K562 (cell line): Measurements from ENCODE around the gene BNC1. TPM values are rescaled to one million over a fixed set of nuclear protein-coding genes. Genes with fewer than 3 reads are reported as not detected.

Experiments used
- ATAC-seq: fragments of 200-7000 bp; cut with Tn5 transposase; 3 replicates; pipeline ENCODE4 v1.9.1; 2020; ENCODE audit warnings: moderate library complexity
- BruUV-seq: library from RNA; stranded (reverse); fragments of 400-500 nt; replicated peaks from 2 replicates; lab custom pipeline; 2021; lab: Mats Ljungman, UMichigan
- CTCF ChIA-PET: fragments of 300-600 bp; formaldehyde crosslinking; extraction: SDS; loops from one replicate; lab custom pipeline; 2021; ENCODE audit warnings: low intra/inter-chr PET ratio; lab: Yijun Ruan, JAX
- POLR2A ChIA-PET: fragments of 300-600, 350-650 bp; sonication (Branson Sonifier 250); formaldehyde crosslinking; extraction: SDS; loops from one replicate; lab custom pipeline; 2021; ENCODE audit warnings: antibody characterized with exemption, inconsistent platforms; lab: Yijun Ruan, JAX
- DNase-seq, 4 experiments: peaks; one replicate each; pipeline versions ENCODE4 v3.0.0 to v3.0.0-alpha.2; 2011 to 2018; ENCODE audit warnings: low spot score in 3 of 4, mixed read lengths in 3 of 4; ENCODE audit errors: extremely low read depth in 1 of 4
- FAIRE-seq: peaks from 2 replicates; lab custom pipeline; 2011; peaks lifted over from hg19 to GRCh38; lab: Jason Lieb, UNC
- H2AFZ ChIP-seq: 2 replicates; pipeline ENCODE4 v1.6.0; 2011; ENCODE audit warnings: low read depth, low read length, control low read depth, inconsistent platforms
- H3K27ac ChIP-seq: fragments of 200-600 bp; 3 replicates; pipeline ENCODE4 v1.8.0; 2011; ENCODE audit warnings: low read depth, mild to moderate bottlenecking, control low read depth, inconsistent platforms, low read length, moderate library complexity, mixed read lengths; ENCODE audit errors: extremely low read depth
- H3K27me3 ChIP-seq, 2 experiments: fragments of 300-600 bp in 1 of 2; 2 replicates in 1 of 2; 3 replicates in 1 of 2; pipeline versions ENCODE4 v1.6.0 to v1.8.0; 2011; ENCODE audit warnings: inconsistent platforms in 2 of 2, low read length in 2 of 2, mild to moderate bottlenecking in 1 of 2, mixed read lengths in 1 of 2, moderate library complexity in 1 of 2; ENCODE audit not compliant: control insufficient read depth in 2 of 2, insufficient read depth in 2 of 2
- H3K36me3 ChIP-seq: fragments of 300-600 bp; 3 replicates; pipeline ENCODE4 v1.8.0; 2011; ENCODE audit warnings: mild to moderate bottlenecking, low read length, inconsistent platforms; ENCODE audit not compliant: control insufficient read depth, insufficient read depth
- H3K4me1 ChIP-seq, 2 experiments: fragments of 200-600 bp in 1 of 2; replicated peaks in 1 of 2; 2 replicates in 1 of 2; 3 replicates in 1 of 2; pipeline versions ENCODE4 v1.5.1 to v1.8.0; 2011; ENCODE audit warnings: inconsistent platforms in 2 of 2, low read length in 2 of 2, mild to moderate bottlenecking in 1 of 2, mixed read lengths in 1 of 2, moderate library complexity in 1 of 2; ENCODE audit not compliant: control insufficient read depth in 2 of 2, insufficient read depth in 2 of 2
- H3K4me2 ChIP-seq: 2 replicates; pipeline ENCODE4 v1.6.1; 2011; ENCODE audit warnings: low read length, control low read depth, inconsistent platforms, mixed read lengths; ENCODE audit not compliant: insufficient read depth
- H3K4me3 ChIP-seq: fragments of 200-600 bp; sonication (generic), shearing (Covaris generic); 2 replicates; pipeline ENCODE4 v1.5.1; 2016; ENCODE audit warnings: control low read depth, inconsistent platforms
- H3K79me2 ChIP-seq: fragments of 200-600 bp; 3 replicates; pipeline ENCODE4 v1.8.0; 2011; ENCODE audit warnings: low read length, inconsistent platforms; ENCODE audit not compliant: control insufficient read depth, insufficient read depth
- H3K9ac ChIP-seq, 2 experiments: 2 replicates each; pipeline versions ENCODE4 v1.6.0 to v1.6.1; 2011; ENCODE audit warnings: low read depth in 2 of 2, low read length in 2 of 2, control low read depth in 1 of 2, inconsistent platforms in 1 of 2, mild to moderate bottlenecking in 1 of 2, mixed read lengths in 1 of 2; ENCODE audit not compliant: insufficient read depth in 1 of 2
- H3K9me1 ChIP-seq: one replicate; pipeline ENCODE4 v1.6.0; 2011; ENCODE audit warnings: inconsistent platforms, mild to moderate bottlenecking, low read length, moderate library complexity; ENCODE audit not compliant: control insufficient read depth, insufficient read depth
- H3K9me3 ChIP-seq: replicated peaks from 2 replicates; pipeline ENCODE4 v1.5.1; 2011; ENCODE audit warnings: low read depth, low read length, inconsistent platforms; ENCODE audit not compliant: control insufficient read depth, insufficient read depth
- H4K20me1 ChIP-seq: replicated peaks from 2 replicates; pipeline ENCODE4 v1.6.1; 2011; ENCODE audit warnings: low read length, inconsistent platforms, mixed read lengths; ENCODE audit not compliant: control insufficient read depth, insufficient read depth
- BMI1 ChIP-seq: fragments of 150-350 bp; IDR thresholded peaks from 2 replicates; pipeline ENCODE4 v1.6.1; 2014; ENCODE audit warnings: low read length
- CCAR2 ChIP-seq: fragments of 200-400 bp; formaldehyde crosslinking; IDR thresholded peaks from 2 replicates; pipeline ENCODE4 v1.6.1; 2017; ENCODE audit warnings: mild to moderate bottlenecking, low read depth, low read length
- CHD4 ChIP-seq: fragments of 200-600 bp; sonication (generic); IDR thresholded peaks from 3 replicates; pipeline ENCODE4 v1.6.1; 2012; ENCODE audit warnings: low read depth, mild to moderate bottlenecking, mixed read lengths, low read length, inconsistent platforms; ENCODE audit not compliant: insufficient read depth, insufficient replicate concordance, poor library complexity, severe bottlenecking
- EWSR1 ChIP-seq: fragments of 450-650 bp; IDR thresholded peaks from 2 replicates; pipeline ENCODE4 v1.6.1; 2018; ENCODE audit warnings: borderline replicate concordance, mild to moderate bottlenecking, low read depth, moderate library complexity; ENCODE audit not compliant: partially characterized antibody
- PHF20 ChIP-seq: fragments of 450-650 bp; IDR thresholded peaks from 2 replicates; pipeline ENCODE4 v1.6.1; 2018; ENCODE audit not compliant: partially characterized antibody
- POLR3A ChIP-seq: IDR thresholded peaks from 2 replicates; pipeline ENCODE4 v1.6.1; 2011; ENCODE audit warnings: borderline replicate concordance, mild to moderate bottlenecking, moderate library complexity; ENCODE audit not compliant: insufficient read length, insufficient read depth; ENCODE audit errors: extremely low read depth
- RHOXF2B ChIP-seq: fragments of 250-450 bp; sonication (Bioruptor Pico); conservative IDR thresholded peaks from 2 replicates; pipeline ENCODE4 v1.5.1; 2021
- SETDB1 ChIP-seq: IDR thresholded peaks from one replicate; pipeline ENCODE4 v1.6.1; 2012; ENCODE audit warnings: low read length, control low read depth, inconsistent platforms
- TFAM ChIP-seq: fragments of 250-450 bp; sonication (Bioruptor Pico); conservative IDR thresholded peaks from 2 replicates; pipeline ENCODE4 v1.5.0; 2021; ENCODE audit warnings: mild to moderate bottlenecking, moderate library complexity
- ZNF316 ChIP-seq: fragments of 450-650 bp; IDR thresholded peaks from 2 replicates; pipeline ENCODE4 v1.6.1; 2016
- WGBS: fragments of 100-300 bp; shearing (Covaris generic); methylation state at CpG from one replicate; pipeline ENCODE4 v1.1.6; 2016; ENCODE audit warnings: low coverage, mixed read lengths; ENCODE audit not compliant: insufficient coverage; ENCODE audit errors: missing lambda C conversion rate; 5-methylcytosine and 5-hydroxymethylcytosine counted together
- in situ Hi-C: fragments of 300-500 bp; cut with MboI; formaldehyde crosslinking; loops from 4 replicates; pipeline ENCODE4 v1.15.0; 2018; ENCODE audit warnings: inconsistent platforms, mixed read lengths
- intact Hi-C: fragments of 100-400 bp; cut with micrococcal nuclease; formaldehyde crosslinking; loops from 2 replicates; pipeline ENCODE4 v1.14.2; 2022
- polyA plus RNA-seq, 8 experiments: library from polyadenylated mRNA; depleted of rRNA in 4 of 8; stranded (reverse) in 5 of 8; unstranded in 3 of 8; fragments of >200 nt; fragmentation: Nextera tagmentation in 2 of 8; fragmentation: Illumina TruSeq in 1 of 8; extraction: Ambion mirVana in 2 of 8; extraction: Trizol in 1 of 8; gene quantifications; 2 replicates each; pipeline versions ENCODE4 v1.2.1 to v1.2.3, GENCODE V29; 2011 to 2014; ENCODE audit warnings: inconsistent platforms in 1 of 8, missing spikeins in 1 of 8
- total RNA-seq, 7 experiments: library from RNA; depleted of rRNA in 6 of 7; stranded (reverse); fragments of >200 nt in 6 of 7; fragmentation: Illumina TruSeq in 2 of 7; extraction: Trizol in 2 of 7; gene quantifications; 2 replicates each; pipeline versions ENCODE4 v1.2.1 to v1.2.3, GENCODE V29; 2011 to 2021; ENCODE audit warnings: low replicate concordance in 1 of 7
- TF ChIP-seq, protein P1 (sequence below): fragments of 250-450 bp; sonication (Bioruptor Pico); IDR thresholded peaks from 2 replicates; pipeline ENCODE4 v1.4.0; 2020
- TF ChIP-seq, protein P2 (sequence below): fragments of 450-650 bp; IDR thresholded peaks from 2 replicates; pipeline ENCODE4 v1.6.1; 2018; ENCODE audit not compliant: partially characterized antibody
- TF ChIP-seq, protein P3 (sequence below): fragments of 450-650 bp; formaldehyde crosslinking; IDR thresholded peaks from 2 replicates; pipeline ENCODE4 v1.4.0; 2020; ENCODE audit warnings: mild to moderate bottlenecking, moderate library complexity

BNC1 gene
- total and polyA plus RNA-seq, 9 of the 15 experiments (the other 6 are each of a cell fraction or from before 2014, with no cell fraction given), result not detected

DNA sequence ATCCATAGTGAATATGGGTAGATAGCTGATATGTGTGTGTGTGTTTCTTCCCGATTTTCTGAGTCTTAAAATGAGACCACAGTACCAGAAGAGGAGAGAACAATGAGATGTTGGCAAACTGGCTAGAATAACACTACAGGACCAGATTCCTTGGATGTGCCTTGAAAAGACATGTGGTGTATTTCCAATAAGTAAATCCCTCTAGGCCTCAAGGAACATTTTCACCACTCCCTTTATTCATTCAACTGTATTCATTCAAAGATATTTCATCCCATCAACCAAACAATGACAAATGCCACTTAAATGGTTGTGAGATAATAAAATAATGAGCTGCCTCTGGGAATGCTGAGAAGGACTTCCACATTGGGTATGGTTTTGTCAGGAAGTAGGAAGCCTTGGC is 8.7 kb upstream of the BNC1 start:
- intact Hi-C loops, result no loop called here
- POLR2A ChIA-PET, result no interaction called here
- no peak overlapping the region for H3K27ac ChIP-seq
- H3K9me3 ChIP-seq, result no peaks in the 10 kb centered on the region
- ATAC-seq (no peak), DNase-seq (no peak), FAIRE-seq (no peak)
- 0% methylated on average over 1 of the region's 1 CpG for WGBS
- no peaks in the 10 kb centered on the region for H3K79me2 ChIP-seq
- no peaks in the 10 kb centered on the region for H3K4me1 ChIP-seq
- CTCF ChIA-PET, result no interaction called here
- no peaks in the 10 kb centered on the region for H4K20me1 ChIP-seq
- no peak overlapping the region for H2AFZ ChIP-seq
- no peak overlapping the region for H3K9ac ChIP-seq
- in situ Hi-C loops, result no loop called here
- H3K9me1 ChIP-seq, result no peaks in the 10 kb centered on the region
- BruUV-seq, result no TSS peak
- H3K27me3 ChIP-seq, result no peaks in the 10 kb centered on the region; a peak in 1 of 5 replicates
- no peak overlapping the region for H3K4me2 ChIP-seq
- H3K4me3 ChIP-seq, result no peak overlapping the region
- no peaks in the 10 kb centered on the region for H3K36me3 ChIP-seq
- TF ChIP-seq ZNF316 (no peak), CHD4 (no peak), RHOXF2B (CRISPR knock-in tag) (no peak), PHF20 (no peak), EWSR1 (no peak), CCAR2 (no peak), TFAM (CRISPR knock-in tag) (no peak), POLR3A (no peak), SETDB1 (no peak), BMI1 (no peak)
- TF ChIP-seq, protein P1, sequence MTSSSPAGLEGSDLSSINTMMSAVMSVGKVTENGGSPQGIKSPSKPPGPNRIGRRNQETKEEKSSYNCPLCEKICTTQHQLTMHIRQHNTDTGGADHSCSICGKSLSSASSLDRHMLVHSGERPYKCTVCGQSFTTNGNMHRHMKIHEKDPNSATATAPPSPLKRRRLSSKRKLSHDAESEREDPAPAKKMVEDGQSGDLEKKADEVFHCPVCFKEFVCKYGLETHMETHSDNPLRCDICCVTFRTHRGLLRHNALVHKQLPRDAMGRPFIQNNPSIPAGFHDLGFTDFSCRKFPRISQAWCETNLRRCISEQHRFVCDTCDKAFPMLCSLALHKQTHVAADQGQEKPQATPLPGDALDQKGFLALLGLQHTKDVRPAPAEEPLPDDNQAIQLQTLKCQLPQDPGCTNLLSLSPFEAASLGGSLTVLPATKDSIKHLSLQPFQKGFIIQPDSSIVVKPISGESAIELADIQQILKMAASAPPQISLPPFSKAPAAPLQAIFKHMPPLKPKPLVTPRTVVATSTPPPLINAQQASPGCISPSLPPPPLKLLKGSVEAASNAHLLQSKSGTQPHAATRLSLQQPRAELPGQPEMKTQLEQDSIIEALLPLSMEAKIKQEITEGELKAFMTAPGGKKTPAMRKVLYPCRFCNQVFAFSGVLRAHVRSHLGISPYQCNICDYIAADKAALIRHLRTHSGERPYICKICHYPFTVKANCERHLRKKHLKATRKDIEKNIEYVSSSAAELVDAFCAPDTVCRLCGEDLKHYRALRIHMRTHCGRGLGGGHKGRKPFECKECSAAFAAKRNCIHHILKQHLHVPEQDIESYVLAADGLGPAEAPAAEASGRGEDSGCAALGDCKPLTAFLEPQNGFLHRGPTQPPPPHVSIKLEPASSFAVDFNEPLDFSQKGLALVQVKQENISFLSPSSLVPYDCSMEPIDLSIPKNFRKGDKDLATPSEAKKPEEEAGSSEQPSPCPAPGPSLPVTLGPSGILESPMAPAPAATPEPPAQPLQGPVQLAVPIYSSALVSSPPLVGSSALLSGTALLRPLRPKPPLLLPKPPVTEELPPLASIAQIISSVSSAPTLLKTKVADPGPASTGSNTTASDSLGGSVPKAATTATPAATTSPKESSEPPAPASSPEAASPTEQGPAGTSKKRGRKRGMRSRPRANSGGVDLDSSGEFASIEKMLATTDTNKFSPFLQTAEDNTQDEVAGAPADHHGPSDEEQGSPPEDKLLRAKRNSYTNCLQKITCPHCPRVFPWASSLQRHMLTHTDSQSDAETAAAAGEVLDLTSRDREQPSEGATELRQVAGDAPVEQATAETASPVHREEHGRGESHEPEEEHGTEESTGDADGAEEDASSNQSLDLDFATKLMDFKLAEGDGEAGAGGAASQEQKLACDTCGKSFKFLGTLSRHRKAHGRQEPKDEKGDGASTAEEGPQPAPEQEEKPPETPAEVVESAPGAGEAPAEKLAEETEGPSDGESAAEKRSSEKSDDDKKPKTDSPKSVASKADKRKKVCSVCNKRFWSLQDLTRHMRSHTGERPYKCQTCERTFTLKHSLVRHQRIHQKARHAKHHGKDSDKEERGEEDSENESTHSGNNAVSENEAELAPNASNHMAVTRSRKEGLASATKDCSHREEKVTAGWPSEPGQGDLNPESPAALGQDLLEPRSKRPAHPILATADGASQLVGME, result no peak
- TF ChIP-seq, protein P2, sequence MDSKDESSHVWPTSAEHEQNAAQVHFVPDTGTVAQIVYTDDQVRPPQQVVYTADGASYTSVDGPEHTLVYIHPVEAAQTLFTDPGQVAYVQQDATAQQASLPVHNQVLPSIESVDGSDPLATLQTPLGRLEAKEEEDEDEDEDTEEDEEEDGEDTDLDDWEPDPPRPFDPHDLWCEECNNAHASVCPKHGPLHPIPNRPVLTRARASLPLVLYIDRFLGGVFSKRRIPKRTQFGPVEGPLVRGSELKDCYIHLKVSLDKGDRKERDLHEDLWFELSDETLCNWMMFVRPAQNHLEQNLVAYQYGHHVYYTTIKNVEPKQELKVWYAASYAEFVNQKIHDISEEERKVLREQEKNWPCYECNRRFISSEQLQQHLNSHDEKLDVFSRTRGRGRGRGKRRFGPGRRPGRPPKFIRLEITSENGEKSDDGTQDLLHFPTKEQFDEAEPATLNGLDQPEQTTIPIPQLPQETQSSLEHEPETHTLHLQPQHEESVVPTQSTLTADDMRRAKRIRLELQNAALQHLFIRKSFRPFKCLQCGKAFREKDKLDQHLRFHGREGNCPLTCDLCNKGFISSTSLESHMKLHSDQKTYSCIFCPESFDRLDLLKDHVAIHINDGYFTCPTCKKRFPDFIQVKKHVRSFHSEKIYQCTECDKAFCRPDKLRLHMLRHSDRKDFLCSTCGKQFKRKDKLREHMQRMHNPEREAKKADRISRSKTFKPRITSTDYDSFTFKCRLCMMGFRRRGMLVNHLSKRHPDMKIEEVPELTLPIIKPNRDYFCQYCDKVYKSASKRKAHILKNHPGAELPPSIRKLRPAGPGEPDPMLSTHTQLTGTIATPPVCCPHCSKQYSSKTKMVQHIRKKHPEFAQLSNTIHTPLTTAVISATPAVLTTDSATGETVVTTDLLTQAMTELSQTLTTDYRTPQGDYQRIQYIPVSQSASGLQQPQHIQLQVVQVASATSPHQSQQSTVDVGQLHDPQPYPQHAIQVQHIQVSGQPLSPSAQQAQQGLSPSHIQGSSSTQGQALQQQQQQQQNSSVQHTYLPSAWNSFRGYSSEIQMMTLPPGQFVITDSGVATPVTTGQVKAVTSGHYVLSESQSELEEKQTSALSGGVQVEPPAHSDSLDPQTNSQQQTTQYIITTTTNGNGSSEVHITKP, result no peak
- TF ChIP-seq, protein P3, sequence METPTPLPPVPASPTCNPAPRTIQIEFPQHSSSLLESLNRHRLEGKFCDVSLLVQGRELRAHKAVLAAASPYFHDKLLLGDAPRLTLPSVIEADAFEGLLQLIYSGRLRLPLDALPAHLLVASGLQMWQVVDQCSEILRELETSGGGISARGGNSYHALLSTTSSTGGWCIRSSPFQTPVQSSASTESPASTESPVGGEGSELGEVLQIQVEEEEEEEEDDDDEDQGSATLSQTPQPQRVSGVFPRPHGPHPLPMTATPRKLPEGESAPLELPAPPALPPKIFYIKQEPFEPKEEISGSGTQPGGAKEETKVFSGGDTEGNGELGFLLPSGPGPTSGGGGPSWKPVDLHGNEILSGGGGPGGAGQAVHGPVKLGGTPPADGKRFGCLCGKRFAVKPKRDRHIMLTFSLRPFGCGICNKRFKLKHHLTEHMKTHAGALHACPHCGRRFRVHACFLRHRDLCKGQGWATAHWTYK, result no peak
